Measurements from ENCODE around the gene FAM149A. TPM values are rescaled to one million over a fixed set of nuclear protein-coding genes. Genes with fewer than 3 reads are reported as not detected.

The FAM149A gene
- total RNA-seq, 1 donor from 2014 or later, result 14.6 TPM

DNA sequence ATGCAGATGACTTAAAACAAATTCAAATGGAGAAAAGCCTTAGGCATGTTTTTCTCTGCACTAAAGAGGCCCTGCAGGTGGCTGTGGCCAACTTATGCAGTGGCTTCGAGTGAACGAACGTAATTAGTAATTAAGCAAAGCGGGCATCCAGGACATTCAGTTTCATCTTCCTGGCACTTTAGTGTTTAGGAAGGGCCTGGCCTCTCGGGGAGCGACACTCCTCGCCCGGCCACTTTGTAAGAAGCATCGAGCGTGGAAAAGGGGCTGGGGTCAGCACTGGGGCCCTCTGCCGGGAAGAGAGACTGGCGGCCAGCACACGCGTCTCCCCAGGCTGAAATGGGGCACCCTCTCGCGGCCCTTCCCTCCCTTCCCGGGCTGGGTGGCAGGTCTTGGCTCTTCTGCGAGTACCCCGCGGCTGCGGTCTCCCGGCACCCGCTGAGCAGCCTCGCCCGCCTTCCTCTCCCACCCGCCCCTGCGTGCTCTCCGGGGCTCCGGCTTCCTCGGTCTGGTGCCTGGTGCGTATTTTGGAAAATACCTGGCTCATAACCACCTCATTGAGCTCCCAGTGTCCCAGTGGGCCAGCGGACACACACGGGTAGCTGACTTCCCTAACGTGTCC lies 86.2 kb downstream of the FAM149A start:
- intact Hi-C loops (cut with DNase I), result no loop called here
- DNase-seq (no peak), ATAC-seq (ENCODE audit: poor library complexity) (peak; percentile 61)

DNA sequence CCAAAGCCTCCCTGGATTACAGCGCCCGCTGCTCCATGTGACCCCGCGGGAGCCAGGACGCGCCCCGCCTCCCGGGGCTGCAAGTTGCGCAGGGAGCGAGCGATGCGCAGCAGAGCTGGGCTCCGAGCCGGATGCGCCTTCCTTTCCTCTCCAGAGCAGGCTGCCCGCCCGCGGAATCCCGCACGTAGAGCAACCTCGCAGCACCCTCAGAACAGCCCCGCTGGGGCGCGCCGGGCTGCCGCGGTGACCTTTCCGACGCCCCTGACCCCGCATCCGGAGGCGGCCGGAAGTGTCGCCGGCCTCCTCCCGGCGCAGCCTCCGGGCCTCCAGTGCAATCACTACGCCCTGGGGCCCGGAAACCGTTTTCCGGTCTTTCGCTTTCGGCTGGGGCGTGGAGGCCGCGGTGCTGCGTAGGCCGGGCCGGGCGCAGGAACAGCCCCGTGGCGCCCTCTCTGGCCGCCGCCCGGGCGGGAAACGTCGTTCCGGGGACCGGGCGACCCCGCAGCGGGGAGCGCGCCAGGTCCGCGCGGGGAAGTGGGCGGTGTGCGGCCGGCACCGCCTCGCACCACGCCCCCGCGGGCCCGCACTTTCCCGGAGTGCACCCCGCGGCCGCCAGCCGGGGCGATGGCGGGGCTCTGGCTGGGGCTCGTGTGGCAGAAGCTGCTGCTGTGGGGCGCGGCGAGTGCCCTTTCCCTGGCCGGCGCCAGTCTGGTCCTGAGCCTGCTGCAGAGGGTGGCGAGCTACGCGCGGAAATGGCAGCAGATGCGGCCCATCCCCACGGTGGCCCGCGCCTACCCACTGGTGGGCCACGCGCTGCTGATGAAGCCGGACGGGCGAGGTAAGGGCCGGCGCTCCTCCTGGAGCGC lies 86.9 kb downstream of the FAM149A start, which contains the start of gene CYP4V2:
CYP4V2 (plus strand) TSS at position 368 of the 866 bp plus-strand sequence; CDS start at position 625, 257 bp downstream.
- ATAC-seq (ENCODE audit: poor library complexity) (peak; percentile 88), DNase-seq (peak; percentile 89)
- intact Hi-C loops (cut with DNase I), result no loop called here

DNA sequence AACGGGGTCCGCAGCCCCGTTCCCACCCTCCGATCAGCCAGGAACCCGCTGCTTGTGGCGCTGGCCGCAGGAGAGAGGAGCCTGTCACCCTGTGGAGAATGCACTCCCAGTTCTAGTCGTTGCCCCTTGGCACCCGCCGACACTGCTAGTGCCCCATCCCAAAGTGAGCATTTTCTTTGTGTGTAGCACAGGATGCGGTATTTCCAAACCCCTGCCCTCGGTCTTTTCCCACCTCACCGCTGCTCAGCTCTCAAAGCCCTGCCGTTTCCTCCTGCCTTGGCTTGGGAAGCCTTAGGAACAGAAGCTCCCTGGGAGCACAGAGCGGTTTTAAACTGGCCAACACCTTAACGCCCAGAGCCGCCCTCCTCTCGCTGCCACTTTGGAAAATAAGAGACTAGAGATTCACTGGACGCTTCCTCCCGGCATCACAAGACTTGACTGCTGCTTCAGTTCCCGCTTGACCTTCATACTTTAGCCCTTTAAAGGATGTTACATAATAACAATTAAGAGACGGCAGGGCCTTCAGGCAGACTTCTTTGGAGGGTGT lies 87.6 kb downstream of the FAM149A start:
- intact Hi-C loops (cut with DNase I), result no loop called here
- ATAC-seq (ENCODE audit: poor library complexity), result peak; percentile 25
- DNase-seq, result no peak

DNA sequence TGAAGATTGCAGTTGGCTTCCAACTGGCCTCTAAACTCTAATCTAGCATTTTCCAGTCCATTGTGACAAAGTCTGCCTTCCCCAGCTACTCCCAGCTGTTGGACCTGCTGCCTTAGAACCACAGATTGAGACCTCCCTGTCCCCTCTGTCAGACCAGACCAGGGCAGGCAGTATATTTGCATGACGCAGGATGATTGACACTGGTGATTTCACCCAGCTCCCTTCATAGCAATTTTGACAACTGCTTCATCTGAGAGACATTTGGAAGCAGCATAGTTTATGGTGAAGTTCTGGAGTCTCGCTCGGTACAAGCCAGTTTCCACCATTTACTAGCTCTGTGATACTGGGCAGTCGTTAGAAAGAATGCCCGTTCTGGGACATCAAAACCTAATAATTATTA lies 89.3 kb downstream of the FAM149A start:
- DNase-seq (no peak), ATAC-seq (ENCODE audit: poor library complexity) (no peak)
- intact Hi-C loops (cut with DNase I), result no loop called here

DNA sequence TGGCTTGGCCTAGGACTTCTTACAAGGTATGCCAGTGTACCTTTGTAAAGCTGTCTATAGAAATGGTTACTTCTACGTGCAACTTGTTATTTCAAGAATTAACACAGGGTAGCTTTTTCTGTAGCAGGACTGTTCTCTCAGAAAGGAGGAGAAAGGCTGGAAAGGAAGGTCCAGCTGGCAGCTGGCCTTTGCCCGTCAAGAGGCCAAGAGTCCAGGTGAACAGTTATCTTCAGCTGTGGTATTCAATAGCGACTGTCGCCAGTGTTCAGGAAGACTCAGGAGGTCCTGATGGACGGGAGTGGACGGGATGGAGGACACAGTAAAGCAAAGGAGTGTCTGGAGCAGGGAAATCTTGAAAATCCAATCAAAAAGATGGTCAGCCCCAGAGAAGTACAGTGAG lies 91.6 kb downstream of the FAM149A start:
- no peak for DNase-seq
- intact Hi-C loops (cut with DNase I), result no loop called here
- ATAC-seq (ENCODE audit: poor library complexity), result no peak

DNA sequence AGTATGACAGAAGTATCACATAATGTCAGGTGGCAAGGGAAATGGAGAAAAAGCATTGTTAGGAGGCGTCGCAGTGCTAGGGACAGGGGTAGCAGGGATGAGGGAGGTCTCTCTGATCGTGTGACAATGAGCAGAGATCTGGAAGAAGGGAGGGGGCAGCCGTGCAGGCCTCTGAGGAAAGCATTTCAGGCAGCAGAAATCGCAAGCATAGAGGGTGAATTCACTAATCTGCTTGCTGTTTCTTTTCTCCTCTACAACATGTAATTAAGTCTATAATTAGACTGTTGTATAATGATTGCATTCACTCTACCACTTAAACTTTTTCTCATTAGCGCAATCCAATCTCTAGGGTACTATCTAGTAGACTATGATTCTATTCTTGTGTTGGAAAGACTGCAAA lies 96.0 kb downstream of the FAM149A start:
- DNase-seq (no peak), ATAC-seq (ENCODE audit: poor library complexity) (peak; percentile 64)

DNA sequence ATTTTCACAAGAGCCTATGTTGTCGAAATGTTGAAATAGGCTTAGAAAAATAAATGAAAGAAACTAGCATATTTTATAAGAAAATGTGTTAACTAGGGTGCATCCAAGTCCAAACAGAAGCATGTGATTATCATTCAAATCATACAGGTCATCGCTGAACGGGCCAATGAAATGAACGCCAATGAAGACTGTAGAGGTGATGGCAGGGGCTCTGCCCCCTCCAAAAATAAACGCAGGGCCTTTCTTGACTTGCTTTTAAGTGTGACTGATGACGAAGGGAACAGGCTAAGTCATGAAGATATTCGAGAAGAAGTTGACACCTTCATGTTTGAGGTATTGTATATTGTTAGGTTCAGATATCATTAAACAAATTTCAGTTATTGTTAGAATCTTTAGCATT lies 96.5 kb downstream of the FAM149A start:
- intact Hi-C loops (cut with DNase I), result no loop called here
- ATAC-seq (ENCODE audit: poor library complexity), result peak; percentile 55

More for the DNA sequence above, 96.0 kb downstream of the FAM149A start:
- intact Hi-C loops (cut with DNase I), result no loop called here

DNA sequence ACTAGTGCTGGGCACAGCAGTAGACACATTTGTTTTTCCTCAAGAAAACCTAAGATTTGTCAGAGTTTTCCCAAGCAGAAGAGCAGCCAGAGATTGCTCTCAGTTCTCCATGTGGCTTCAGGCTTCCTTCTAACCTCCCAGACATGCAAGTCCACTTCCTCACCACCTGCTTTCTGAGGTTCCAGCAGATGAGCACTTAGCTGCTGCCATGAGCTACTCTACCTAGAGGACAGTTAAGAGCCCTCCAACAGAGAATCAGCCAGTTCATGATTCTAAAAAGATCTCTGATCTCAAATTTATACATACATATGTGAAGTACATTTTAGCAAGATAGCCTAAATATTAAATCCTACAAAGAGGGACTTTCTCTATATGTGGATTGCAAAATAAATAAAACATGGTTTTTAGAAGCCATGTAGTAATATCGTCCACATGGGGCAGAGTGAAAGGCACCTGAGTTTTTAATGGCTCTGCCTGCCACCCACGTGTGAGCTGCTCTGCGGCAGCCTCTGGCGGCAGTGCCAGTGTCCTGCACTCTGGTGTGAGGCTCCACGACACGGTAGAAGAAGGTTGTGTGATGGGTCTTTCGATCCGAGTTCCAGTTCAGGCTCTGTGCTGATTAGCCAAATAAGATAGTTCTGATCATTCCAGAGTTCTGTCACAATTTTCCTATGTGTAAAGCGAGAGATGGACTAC lies 97.2 kb downstream of the FAM149A start:
- ATAC-seq (ENCODE audit: poor library complexity), result peak; percentile 80
- peak; percentile 56 for DNase-seq
- intact Hi-C loops (cut with DNase I), result no loop called here

More for the DNA sequence above, 96.5 kb downstream of the FAM149A start:
- no peak for DNase-seq

DNA sequence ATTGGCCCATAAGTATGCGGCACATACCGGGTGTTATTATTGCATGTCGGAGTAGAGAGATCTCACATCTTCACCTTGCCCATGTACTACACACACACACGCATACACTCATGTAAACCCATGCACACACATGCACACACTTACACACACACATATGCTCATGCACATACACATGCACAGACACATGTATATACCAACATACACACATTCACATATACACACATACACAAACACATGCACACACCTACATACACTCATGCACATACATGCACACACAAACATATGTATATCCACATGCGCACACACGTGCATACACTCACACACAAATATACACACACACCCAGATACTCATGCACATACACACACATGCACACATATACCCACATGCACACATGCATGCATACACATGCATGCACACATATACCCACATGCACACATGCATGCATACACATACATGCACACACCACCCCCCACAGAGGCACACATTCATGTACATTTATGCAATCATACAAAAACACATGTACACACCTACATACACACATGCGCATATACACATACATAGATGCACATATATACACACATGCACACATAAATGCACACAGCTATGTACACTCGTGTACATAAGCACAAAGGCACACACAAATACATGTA lies 98.1 kb downstream of the FAM149A start:
- DNase-seq, result no peak
- intact Hi-C loops (cut with DNase I), result no loop called here
- no peak for ATAC-seq (ENCODE audit: poor library complexity)

DNA sequence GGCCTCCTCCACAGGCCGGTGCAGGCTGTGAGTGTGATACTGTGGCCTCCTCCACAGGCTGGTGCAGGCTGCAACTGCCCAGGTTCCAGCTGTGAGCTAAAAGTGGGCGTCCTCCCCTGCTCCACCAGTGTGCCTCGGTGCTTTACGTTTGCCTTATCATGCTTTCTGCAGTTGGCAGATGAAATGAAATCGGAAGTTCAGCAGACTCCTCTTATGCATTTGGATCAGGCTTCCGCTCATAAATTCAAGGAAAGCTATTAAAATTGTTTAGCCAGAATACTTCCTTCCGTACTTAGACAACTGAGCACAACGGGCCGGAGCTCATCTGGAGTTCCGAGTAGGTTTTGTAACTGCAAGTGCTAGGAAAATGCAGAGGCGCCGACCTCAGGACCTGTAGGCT lies 98.9 kb downstream of the FAM149A start:
- no peak for DNase-seq
- intact Hi-C loops (cut with DNase I), result no loop called here
- ATAC-seq (ENCODE audit: poor library complexity), result no peak

DNA sequence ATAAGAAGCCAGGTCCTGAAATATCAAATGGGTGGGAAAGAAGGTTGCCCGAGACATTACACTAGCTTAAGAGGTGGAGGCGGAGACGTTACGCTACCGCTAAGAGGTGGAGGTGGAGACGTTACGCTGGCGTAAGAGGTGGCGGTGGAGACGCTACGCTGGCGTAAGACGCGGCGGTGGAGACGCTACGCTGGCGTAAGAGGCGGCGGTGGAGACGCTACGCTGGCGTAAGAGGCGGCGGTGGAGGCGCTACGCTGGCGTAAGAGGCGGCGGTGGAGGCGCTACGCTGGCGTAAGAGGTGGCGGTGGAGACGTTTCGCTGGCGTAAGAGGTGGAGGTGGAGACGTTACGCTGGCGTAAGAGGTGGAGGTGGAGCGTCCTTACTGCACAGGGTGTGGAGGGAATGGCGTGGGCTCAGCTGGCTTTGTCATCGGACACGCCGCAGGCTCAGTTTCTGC lies 99.6 kb downstream of the FAM149A start:
- no peak for ATAC-seq (ENCODE audit: poor library complexity)
- no peak for DNase-seq
- intact Hi-C loops (cut with DNase I), result no loop called here

DNA sequence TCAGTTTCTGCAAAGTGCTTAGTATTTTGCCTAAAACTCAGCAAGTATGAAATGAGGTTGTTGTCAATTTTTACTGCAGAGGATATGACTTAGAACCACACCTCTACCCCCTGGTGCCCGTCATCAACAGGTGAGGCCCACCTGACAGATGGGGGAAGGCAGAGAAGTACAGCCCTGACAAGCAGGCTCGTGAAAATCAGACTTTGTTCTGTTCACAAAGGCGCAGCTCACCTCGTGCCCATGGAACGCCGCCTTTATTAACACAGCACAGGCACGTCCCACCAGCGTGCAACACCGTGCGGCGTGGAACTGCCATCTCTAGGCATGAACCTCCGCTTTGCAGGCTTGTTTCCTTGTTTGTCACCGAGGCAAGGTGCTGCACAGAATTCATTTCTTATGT lies 100.2 kb downstream of the FAM149A start:
- no peak for DNase-seq
- no peak for ATAC-seq (ENCODE audit: poor library complexity)
- intact Hi-C loops (cut with DNase I), result no loop called here

DNA sequence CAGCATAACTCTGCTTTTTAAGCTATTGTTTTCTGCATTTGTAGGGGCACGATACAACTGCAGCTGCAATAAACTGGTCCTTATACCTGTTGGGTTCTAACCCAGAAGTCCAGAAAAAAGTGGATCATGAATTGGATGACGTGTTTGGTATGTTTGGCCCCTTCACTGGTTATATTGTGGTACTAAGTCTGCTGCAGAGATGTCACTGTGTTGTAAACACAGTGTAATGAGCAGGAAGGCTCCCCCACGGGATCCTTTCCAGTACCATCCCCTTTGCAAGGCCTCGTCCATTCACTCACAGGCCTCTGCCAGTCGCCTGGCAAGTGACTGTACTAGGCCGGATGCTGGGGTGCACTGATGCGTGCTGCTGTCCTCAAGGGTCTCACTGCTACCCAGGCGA lies 100.7 kb downstream of the FAM149A start:
- intact Hi-C loops (cut with DNase I), result no loop called here
- no peak for DNase-seq
- no peak for ATAC-seq (ENCODE audit: poor library complexity)

DNA sequence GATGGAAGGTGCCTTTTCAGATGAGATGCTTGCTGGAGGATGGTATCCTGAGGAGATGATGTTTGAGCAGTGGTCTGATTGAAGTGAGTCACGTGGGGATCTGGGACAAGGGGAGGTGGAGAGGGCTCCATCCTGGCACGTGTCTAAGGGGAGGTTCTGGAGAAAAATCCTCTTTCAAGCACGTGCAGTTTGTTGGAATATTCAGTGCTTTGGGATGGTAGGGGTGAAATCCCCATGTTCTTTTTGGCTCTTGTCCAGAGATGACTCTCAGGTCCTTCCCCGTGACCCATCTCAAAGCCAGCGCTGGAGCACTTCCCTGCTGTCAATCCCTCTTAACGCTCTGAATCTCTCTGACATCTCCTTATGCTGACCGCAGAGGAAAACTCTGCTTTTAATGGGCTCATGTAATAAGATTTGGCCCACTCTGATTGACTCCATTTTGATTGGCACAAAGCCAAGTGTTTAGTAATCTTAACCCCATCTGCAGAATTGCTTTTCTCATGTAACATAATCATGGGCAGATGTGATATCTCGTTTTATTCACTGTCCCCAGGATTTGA lies 112.0 kb downstream of the FAM149A start:
- no peak for ATAC-seq (ENCODE audit: poor library complexity)
- intact Hi-C loops (cut with DNase I), result no loop called here

DNA sequence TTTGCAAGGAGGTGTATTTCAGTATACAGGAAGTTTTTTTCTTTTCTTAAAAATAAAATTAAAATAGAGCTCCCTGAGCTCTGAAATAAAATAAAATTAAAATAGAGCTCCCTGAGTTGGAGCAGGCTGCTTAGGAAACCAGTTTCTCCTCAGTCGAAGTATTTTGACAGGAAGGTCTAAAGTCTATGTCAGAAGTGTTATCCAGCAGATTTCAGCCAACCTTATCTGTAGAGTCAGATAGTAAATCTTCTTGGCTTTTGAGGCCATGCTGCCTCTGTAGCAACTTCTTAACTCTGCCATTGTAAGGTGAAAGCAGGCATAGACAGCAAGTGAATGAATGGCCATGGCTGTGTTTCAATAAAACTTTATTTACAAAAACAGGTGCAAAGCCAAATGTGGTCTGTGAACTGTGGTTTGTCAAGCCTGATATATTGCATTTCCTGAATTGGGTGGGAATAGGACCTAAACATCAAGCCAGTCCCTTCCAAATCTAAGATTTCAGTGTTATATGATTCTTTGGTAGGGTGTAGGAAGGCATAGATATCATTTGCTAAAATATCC lies 113.3 kb downstream of the FAM149A start:
- DNase-seq, result no peak
- intact Hi-C loops (cut with DNase I), result no loop called here
- no peak for ATAC-seq (ENCODE audit: poor library complexity)

More for the DNA sequence above, 112.0 kb downstream of the FAM149A start:
- no peak for DNase-seq

DNA sequence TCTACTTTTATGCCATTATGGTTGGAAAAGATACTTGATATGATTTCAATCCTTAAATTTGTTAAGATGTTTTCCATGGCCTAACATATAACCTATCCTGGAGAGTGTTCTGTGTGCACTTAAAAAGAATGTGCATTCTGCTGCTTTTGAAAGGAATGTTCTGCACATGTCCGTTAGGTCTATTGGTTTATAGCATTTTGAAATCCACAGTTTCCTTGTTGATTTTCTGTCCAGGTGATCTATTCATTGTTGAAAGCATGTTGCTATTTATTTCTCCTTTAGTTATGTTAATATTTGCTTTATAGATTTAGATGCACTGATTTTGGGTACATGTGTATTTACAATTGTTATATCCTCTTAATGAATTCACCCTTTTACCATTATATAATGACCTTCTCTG lies 117.1 kb downstream of the FAM149A start:
- intact Hi-C loops (cut with DNase I), result no loop called here
- ATAC-seq (ENCODE audit: poor library complexity) (no peak), DNase-seq (no peak)

Measured in Right ventricle myocardium superior (tissue), 1 donor.